ENCODE measurements around the gene TDRD10.
A peak's percentile ranks its signal among the peaks of the same experiment; 100 is the strongest.

TDRD10 gene

GRCh38 chr1:154556422-154556821 lies 54.4 kb downstream of the TDRD10 start:
- peak overlapping the region; percentile 98 for H3K27ac ChIP-seq
- TF ChIP-seq ZFX (IDR thresholded peaks at IDR 0.05; ENCODE audit: borderline replicate concordance) (no peak), CTCF (IDR thresholded peaks at IDR 0.05) (no peak)

- TF ChIP-seq ZFX (IDR thresholded peaks at IDR 0.05; ENCODE audit: borderline replicate concordance), result no peak
- no peak for TF ChIP-seq CTCF (IDR thresholded peaks at IDR 0.05)
- H3K27ac ChIP-seq, result peak overlapping the region; percentile 98
Observed at GRCh38 chr1:154557248-154557938, 55.4 kb downstream of the TDRD10 start.

GRCh38 chr1:154557939-154558719 lies 56.1 kb downstream of the TDRD10 start, which contains the start of gene UBE2Q1:
UBE2Q1 (minus strand) TSS chr1:154558662; CDS start chr1:154558553, 109 bp downstream.
- H3K27ac ChIP-seq, result peak within 1 kb of the TSS; percentile 98
- TF ChIP-seq CTCF (IDR thresholded peaks at IDR 0.05) (no peak), ZFX (IDR thresholded peaks at IDR 0.05; ENCODE audit: borderline replicate concordance) (no peak)

- TF ChIP-seq CTCF (IDR thresholded peaks at IDR 0.05), result no peak
- TF ChIP-seq ZFX (IDR thresholded peaks at IDR 0.05; ENCODE audit: borderline replicate concordance), result no peak
- peak overlapping the region; percentile 98 for H3K27ac ChIP-seq
Observed at GRCh38 chr1:154558720-154559465, 56.9 kb downstream of the TDRD10 start.

- TF ChIP-seq ZFX (IDR thresholded peaks at IDR 0.05; ENCODE audit: borderline replicate concordance), result no peak
- peak; percentile 96 for TF ChIP-seq CTCF (IDR thresholded peaks at IDR 0.05)
- peak overlapping the region; percentile 98 for H3K27ac ChIP-seq
Observed at GRCh38 chr1:154559466-154560044, 57.5 kb downstream of the TDRD10 start.

GRCh38 chr1:154565876-154566275 lies 63.9 kb downstream of the TDRD10 start:
- no peak for TF ChIP-seq ZFX (IDR thresholded peaks at IDR 0.05; ENCODE audit: borderline replicate concordance)
- no peak for TF ChIP-seq CTCF (IDR thresholded peaks at IDR 0.05)
- no peak overlapping the region for H3K27ac ChIP-seq

All from 22Rv1 (cell line).